Activated T-cell treated with anti-CD3 and anti-CD28 coated beads, Interleukin-2, amount 50 U/mL, for 72 hours (primary cell): Measurements from ENCODE around the gene PLPPR2. TPM values are rescaled to one million over a fixed set of nuclear protein-coding genes. Genes with fewer than 3 reads are reported as not detected.
"Not testable (repeated sequence)": the region's sequence is repeated elsewhere in the genome, so short reads cannot be mapped to it uniquely, and the experiment has no call there.

Source experiments
- ATAC-seq, 2 donors: fragments of 150-1000 bp; cut with Tn5 transposase; replicated peaks in 1 of 2; 2 replicates each; pipeline ENCODE4 v1.10.0; 2021; ENCODE audit warnings: moderate library complexity in 2 of 2, mild to moderate bottlenecking in 1 of 2
- DNase-seq, 2 donors: peaks; one replicate each; pipeline ENCODE4 v3.0.0; 2021 to 2022; ENCODE audit warnings: mixed read lengths in 1 of 2
- H3K27ac Mint-ChIP-seq: one replicate; pipeline ENCODE4 v1.8.0; 2022; ENCODE audit warnings: mild to moderate bottlenecking, moderate library complexity, mixed read lengths
- H3K27me3 Mint-ChIP-seq: one replicate; pipeline ENCODE4 v1.8.0; 2022; ENCODE audit warnings: low read depth, mixed read lengths
- H3K36me3 Mint-ChIP-seq, 2 donors: one replicate each; pipeline ENCODE4 v1.8.0; 2022; ENCODE audit warnings: mixed read lengths in 2 of 2, mild to moderate bottlenecking in 1 of 2; ENCODE audit not compliant: insufficient read depth in 2 of 2
- H3K4me1 Mint-ChIP-seq: one replicate; pipeline ENCODE4 v1.8.0; 2022; ENCODE audit warnings: low read depth, mixed read lengths
- H3K4me3 Mint-ChIP-seq, 2 donors: one replicate each; pipeline ENCODE4 v1.8.0; 2022; ENCODE audit warnings: mild to moderate bottlenecking in 2 of 2, mixed read lengths in 2 of 2, moderate library complexity in 2 of 2
- H3K9me3 Mint-ChIP-seq, 2 donors: one replicate each; pipeline ENCODE4 v1.8.0; 2022; ENCODE audit warnings: mixed read lengths in 2 of 2
- total RNA-seq, 2 donors: library from RNA; stranded (reverse); gene quantifications; one replicate each; pipeline ENCODE4 v1.2.3, GENCODE V29; 2022

PLPPR2 gene
- total RNA-seq, 2 donors from 2014 or later: 6.9 to 9.7 TPM

DNA sequence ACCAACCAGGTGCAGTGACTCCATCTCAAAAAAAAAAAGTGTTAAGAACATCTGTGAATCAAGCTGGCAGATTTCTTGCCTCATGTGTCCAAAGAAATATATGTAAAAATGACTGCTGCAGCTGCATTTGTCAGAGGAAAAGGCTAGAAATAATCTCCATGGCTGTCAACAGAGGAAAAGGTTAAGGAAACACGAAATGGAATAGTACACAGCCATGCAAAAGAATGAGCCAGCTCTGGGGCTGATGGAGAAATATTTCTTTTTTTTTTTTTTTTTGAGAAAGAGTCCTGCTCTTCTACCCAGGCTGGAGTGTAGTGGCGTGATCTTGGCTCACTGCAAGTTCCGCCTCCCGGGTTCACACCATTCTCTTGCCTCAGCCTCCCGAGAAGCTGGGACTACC lies 22.4 kb upstream of the PLPPR2 start:
- H3K4me1 Mint-ChIP-seq: peaks cover 9% of the 10 kb centered on the region
- DNase-seq: no peak
- peaks cover 6 to 14% of the 10 kb centered on the region in 2 donors for H3K36me3 Mint-ChIP-seq
- no peaks in the 10 kb centered on the region for H3K27me3 Mint-ChIP-seq
- no peak for ATAC-seq
- no peak overlapping the region for H3K4me3 Mint-ChIP-seq
- no peaks in the 10 kb centered on the region for H3K9me3 Mint-ChIP-seq
- no peak overlapping the region for H3K27ac Mint-ChIP-seq

DNA sequence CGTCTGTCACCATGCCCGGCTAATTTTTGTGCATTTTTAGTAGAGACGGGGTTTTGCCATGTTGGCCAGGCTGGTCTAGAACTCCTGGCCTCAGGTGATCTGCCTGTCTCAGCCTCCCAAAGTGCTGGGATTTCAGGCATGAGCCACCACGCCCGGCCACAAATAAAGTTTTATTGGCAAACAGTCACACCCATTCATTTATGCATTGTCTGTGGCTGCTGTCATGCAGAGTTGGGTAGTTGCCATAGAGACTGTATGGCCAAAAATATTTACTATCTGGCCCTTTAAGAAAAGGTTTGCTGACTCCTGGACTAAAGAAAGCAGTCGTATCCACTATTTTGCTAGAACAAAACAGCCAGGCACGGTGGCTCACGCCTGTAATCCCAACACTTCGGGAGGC lies 21.4 kb upstream of the PLPPR2 start:
- DNase-seq, H3K27ac Mint-ChIP-seq, H3K27me3 Mint-ChIP-seq, ATAC-seq, H3K9me3 Mint-ChIP-seq, H3K4me3 Mint-ChIP-seq: not testable (repeated sequence)
- H3K36me3 Mint-ChIP-seq: peaks cover 6 to 14% of the 10 kb centered on the region in 2 donors
- peaks cover 17% of the 10 kb centered on the region for H3K4me1 Mint-ChIP-seq

DNA sequence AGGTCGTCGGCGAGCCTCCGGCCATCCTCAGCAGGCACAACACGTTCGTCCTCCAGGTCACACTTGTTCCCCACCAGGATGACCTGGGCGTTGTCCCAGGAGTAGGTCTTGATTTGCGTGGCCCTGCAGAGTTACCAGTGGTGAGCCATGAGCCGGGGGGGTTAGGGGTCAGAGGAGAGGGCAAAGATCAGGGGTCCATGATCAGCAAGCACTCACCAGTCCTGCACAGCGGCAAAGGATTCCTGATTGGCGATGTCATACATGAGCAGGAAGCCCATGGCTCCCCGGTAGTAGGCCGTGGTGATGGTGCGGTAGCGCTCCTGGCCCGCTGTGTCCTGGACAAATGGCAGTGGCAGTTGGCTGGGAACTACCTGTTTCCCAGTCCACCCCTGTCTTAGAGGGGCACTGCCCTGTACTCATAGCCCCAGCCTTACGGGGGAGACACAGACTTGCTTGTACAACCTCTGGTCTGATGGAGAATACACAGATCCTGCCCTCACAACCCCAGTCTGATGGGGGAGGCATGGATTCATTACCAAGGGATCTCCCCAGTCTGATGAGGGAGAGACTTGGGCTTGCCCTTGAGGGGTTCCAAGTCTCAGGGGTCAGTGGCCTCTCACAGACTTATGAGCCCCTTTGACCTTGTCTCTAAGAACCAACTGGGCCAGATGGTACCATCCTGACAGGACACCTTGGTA lies 19.6 kb upstream of the PLPPR2 start:
- no peak overlapping the region for H3K27ac Mint-ChIP-seq
- H3K4me1 Mint-ChIP-seq: peaks cover 23% of the 10 kb centered on the region
- DNase-seq (no peak), ATAC-seq (no peak)
- no peak overlapping the region for H3K4me3 Mint-ChIP-seq
- H3K9me3 Mint-ChIP-seq: no peaks in the 10 kb centered on the region
- peaks cover 6 to 14% of the 10 kb centered on the region in 2 donors for H3K36me3 Mint-ChIP-seq
- no peaks in the 10 kb centered on the region for H3K27me3 Mint-ChIP-seq

GRCh38 chr19:11337080-11337479 lies 18.2 kb upstream of the PLPPR2 start:
- no peak for ATAC-seq
- Mint-ChIP-seq H3K27me3 (no peaks in the 10 kb centered on the region), H3K4me1 (peaks cover 23% of the 10 kb centered on the region), H3K36me3 (peaks cover 6 to 12% of the 10 kb centered on the region in 2 donors), H3K9me3 (no peaks in the 10 kb centered on the region), H3K4me3 (no peak overlapping the region), H3K27ac (no peak overlapping the region)
- DNase-seq: no peak

GRCh38 chr19:11338121-11338520 lies 17.1 kb upstream of the PLPPR2 start:
- ATAC-seq: no peak
- H3K4me1 Mint-ChIP-seq: peaks cover 23% of the 10 kb centered on the region
- no peaks in the 10 kb centered on the region for H3K27me3 Mint-ChIP-seq
- H3K36me3 Mint-ChIP-seq: peaks cover 5 to 11% of the 10 kb centered on the region in 2 donors
- H3K9me3 Mint-ChIP-seq: no peaks in the 10 kb centered on the region
- DNase-seq: no peak
- no peak overlapping the region for H3K27ac Mint-ChIP-seq
- no peak overlapping the region for H3K4me3 Mint-ChIP-seq

DNA sequence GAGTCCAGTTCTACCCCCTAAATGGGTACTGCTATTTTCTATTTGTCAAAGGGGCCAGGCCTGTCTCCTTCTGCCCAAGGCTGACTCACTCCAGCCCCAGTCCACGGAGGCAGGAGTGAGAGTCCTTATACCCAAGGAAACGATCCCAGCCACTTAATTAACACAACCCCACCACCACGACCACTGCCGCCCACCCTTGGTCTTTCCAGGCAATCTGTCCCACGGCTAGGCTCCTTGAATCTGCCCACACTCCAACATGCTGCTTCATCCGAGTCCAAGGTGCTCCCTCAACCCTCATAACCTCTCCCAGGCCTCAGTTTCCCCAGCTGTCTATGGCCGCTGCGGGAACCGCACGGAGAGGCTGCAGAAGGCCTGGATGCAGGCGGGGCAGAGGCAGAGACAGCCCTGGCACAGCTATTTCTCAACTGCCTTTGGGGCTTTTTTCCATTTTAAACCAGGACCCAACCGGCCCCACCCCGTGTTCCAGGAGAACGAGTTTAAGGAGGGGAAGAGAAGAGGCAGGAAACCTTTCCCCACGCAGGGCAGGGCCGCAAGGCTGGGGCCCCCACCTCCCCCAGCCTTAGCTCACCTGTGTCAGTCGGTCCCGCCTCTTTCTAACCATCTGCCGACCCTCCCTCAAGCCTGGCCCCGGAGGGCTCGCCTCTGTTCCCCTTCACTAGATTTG lies 16.5 kb upstream of the PLPPR2 start:
- H3K27ac Mint-ChIP-seq: no peak overlapping the region
- no peak for DNase-seq
- no peaks in the 10 kb centered on the region for H3K9me3 Mint-ChIP-seq
- H3K27me3 Mint-ChIP-seq: no peaks in the 10 kb centered on the region
- H3K36me3 Mint-ChIP-seq: peaks cover 4 to 8% of the 10 kb centered on the region in 2 donors
- H3K4me3 Mint-ChIP-seq: peak overlapping the region; percentile 87 to 91
- ATAC-seq: no peak
- peaks cover 23% of the 10 kb centered on the region for H3K4me1 Mint-ChIP-seq

DNA sequence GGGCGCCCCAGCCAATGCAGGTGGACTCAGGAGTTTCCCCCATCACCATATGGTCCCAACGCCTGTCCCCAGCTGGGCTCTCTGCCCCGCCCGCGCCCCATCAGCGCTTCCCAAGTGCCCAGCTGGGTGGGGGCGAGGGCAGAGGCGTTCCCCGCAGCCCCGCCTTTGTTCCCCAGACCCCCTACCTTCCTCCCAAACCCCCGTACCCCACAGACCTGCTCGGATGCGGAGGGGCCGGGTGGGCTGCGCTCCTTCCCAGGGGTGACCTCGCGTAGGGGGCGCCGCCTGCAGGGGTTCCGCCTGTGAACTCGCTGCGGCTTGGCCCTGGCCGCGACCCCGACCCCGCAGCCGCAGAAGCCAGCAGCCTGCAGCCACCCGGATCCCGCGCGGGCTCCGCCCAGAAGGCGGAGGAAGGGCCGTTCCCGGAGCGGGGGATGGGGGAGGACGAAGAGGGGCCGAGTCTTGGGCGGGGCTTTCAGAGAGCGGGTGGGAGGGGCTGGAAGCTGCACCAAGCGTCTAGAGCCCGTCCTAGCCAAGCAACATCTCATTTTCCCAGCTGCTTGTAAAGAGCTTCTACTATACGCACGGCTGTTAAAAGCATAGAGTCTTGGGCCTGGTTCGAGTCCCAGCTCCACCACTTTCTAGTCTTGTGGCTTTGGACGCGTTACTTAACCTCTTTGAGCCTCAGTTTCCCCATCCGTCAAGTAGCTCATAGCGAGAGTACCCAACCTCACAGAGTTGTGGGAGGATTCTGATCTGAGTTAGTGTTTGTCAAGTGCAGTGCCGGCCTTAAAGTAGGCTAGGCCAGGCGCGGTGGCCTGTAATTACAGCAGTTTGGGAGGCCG lies 15.8 kb upstream of the PLPPR2 start, which contains the start of gene RAB3D:
Gene RAB3D (minus strand): TSS at position 404 of the 845 bp plus-strand sequence. CDS start 2,258 bp downstream, outside the sequence.
- Mint-ChIP-seq H3K27ac (no peak within 1 kb of the TSS), H3K4me3 (peak within 1 kb of the TSS; percentile 87 to 91), H3K27me3 (no peaks in the 10 kb centered on the region), H3K36me3 (peaks cover 3 to 4% of the 10 kb centered on the region in 2 donors), H3K4me1 (peaks cover 27% of the 10 kb centered on the region), H3K9me3 (no peaks in the 10 kb centered on the region)
- ATAC-seq: peak; percentile 98
- peak; percentile 87 for DNase-seq

GRCh38 chr19:11340099-11340467 lies 15.1 kb upstream of the PLPPR2 start:
- H3K9me3 Mint-ChIP-seq, H3K27me3 Mint-ChIP-seq, DNase-seq, H3K27ac Mint-ChIP-seq, H3K36me3 Mint-ChIP-seq, ATAC-seq: not testable (repeated sequence)
- peaks cover 33% of the 10 kb centered on the region for H3K4me1 Mint-ChIP-seq
- peak overlapping the region; percentile 87 to 91 for H3K4me3 Mint-ChIP-seq

DNA sequence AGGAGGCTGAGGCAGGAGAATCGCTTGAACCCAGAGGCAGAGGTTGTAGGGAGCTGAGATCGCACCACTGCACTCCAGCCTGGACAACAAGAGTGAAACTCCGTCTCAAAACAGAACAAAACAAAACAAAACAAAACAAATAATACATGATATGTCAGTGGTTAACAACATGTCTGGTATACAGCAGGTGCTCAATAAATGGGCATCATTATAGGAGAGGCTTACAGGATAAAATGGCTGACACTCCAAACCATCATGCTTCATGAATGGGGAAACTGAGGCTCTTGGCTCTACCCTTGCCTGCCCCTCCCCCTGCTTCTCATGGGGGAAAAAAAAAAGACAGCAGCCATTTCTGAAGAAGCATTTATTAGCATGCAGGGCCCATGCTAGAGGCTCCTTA lies 12.8 kb upstream of the PLPPR2 start:
- DNase-seq (no peak), ATAC-seq (no peak)
- H3K27me3 Mint-ChIP-seq: no peaks in the 10 kb centered on the region
- no peak overlapping the region for H3K27ac Mint-ChIP-seq
- H3K4me1 Mint-ChIP-seq: peaks cover 50% of the 10 kb centered on the region
- peaks cover 0 to 2% of the 10 kb centered on the region in 2 donors for H3K36me3 Mint-ChIP-seq
- no peaks in the 10 kb centered on the region for H3K9me3 Mint-ChIP-seq
- H3K4me3 Mint-ChIP-seq: no peak overlapping the region

DNA sequence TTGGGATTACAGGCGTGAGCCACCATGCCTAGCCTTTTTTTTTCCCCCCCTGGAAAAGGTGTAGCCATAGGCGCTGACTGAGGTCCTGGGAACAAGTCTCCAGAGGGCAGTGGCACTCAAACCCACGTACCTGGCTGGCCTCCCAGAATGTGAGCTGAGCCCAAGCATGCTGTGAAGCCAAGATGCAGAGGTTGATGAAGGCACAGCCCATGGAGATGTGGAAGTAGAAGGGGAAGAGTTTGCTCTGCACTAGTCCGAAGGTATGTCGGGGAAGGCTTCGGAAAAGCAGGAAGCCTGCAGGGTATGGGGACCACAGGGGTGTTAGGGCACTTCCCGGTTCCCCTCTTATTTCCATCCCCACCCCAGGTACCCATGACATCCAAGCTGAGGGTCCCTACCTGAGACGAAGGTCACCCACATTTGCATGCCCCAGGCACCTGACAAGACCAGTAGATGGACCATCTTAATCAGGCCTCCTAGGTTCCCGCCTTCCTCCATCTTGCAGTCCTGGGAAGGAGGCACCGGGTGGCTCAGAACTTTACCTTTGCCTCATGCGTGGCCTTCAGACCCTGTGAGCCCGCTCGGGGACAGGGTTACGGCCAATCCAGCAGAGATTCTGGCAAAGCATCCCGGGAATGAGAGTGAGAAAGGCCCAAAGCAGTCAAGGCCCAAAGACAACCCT lies 10.0 kb upstream of the PLPPR2 start:
- H3K27me3 Mint-ChIP-seq: no peaks in the 10 kb centered on the region
- peak overlapping the region; percentile 95 to 96 for H3K4me3 Mint-ChIP-seq
- no peak for ATAC-seq
- DNase-seq: no peak
- peaks cover 4 to 6% of the 10 kb centered on the region in 2 donors for H3K36me3 Mint-ChIP-seq
- peak overlapping the region; percentile 88 for H3K27ac Mint-ChIP-seq
- peaks cover 33% of the 10 kb centered on the region for H3K4me1 Mint-ChIP-seq
- peaks cover 2% of the 10 kb centered on the region in 2 donors for H3K9me3 Mint-ChIP-seq

GRCh38 chr19:11346104-11346940 lies 8.9 kb upstream of the PLPPR2 start, which contains the start of the genes CCDC159 and TMEM205:
CCDC159 (plus strand) TSS chr19:11346519; CDS start chr19:11346607, 88 bp downstream.
TMEM205 (minus strand) TSS chr19:11346268; CDS start chr19:11345619, 649 bp downstream.
- Mint-ChIP-seq H3K27ac (peak within 1 kb of the TSS; percentile 88), H3K27me3 (no peaks in the 10 kb centered on the region), H3K36me3 (peaks cover 4 to 6% of the 10 kb centered on the region in 2 donors), H3K4me3 (peak within 1 kb of the TSS; percentile 95 to 96), H3K9me3 (peaks cover 2% of the 10 kb centered on the region in 2 donors), H3K4me1 (peaks cover 33% of the 10 kb centered on the region)
- DNase-seq (peak; percentile 98 to 99), ATAC-seq (peak; percentile 96)
